Activated CD4-positive, CD25-positive, alpha-beta regulatory T cell treated with anti-CD3 and anti-CD28 coated beads, Interleukin-2, amount 50 U/mL, for 16 hours (primary cell): Measurements from ENCODE around the gene ATXN7L3.
A peak's percentile ranks its signal among the peaks of the same experiment; 100 is the strongest.

Experiments used
- DNase-seq: peaks from one replicate; pipeline ENCODE4 v3.0.0-alpha.2; 2020; ENCODE audit warnings: low read depth, low spot score

ATXN7L3 gene

DNA sequence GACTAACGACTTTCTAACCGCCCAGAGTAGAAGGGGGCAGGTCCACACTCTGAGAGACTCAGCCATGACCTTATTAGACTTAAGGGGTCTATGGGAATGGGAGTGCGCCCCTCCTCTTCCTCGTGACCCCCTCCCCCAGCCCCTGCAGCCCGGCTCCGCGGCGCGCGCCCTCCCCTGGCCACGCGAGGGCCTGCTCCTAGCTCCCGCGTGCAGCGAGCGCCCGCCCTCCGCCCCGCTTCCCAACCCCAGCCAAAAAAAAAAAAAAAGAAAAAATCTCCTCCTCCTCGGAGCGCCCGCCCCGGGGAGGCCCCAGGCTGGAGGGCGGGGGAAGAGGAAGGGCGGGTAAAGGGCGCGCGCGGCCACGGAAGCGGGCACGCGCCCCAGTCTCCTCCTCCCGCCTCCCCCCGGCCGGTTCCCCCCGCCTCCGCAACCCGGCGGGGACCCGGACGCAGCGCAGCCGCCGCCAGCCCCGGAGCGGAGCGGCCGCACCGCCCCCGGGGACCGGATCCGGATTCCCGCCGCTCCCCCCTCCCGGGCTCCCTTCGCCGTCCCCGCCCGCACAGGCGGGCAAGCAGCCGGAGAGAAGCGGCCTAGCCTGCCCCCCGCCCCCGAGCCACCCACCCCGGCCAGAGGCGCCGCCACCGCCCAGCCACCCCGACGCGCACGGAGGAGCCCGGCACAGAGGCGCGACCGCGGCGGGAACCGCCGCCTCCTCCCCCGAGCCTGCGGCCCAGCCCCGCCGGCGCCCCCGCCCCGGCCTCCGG, 18.8 kb upstream of the ATXN7L3 start:
- peak; percentile 73 for DNase-seq

DNA sequence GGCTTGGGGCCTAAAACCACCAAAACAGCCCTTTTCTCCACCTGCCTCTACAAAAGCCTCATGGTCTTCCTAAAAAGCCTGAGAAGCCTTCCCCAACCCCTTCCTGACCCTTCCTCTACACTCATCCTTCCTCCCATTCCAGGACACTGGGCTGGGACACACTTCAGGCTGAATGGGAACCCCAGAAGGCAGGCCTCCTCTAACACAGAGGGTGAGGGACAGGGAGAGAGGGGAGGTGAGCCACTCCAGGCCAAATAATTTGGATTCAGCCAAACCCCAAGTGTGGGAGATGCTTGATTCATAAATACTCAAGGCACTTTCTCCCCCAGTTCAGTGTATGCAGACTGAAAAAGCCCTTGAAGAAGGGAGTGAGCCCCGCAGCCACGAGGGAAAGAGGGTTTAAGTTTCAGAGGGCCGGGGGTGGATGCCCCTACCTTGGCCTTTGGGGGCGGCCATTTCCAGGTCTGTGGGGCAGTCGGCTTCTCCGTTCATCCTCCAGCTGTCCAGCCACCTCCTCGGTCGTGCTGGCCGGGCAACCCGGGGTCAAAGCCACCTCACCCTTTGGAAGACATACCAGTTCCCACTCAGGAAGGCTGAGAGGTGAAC, 18.2 kb upstream of the ATXN7L3 start:
- DNase-seq = no peak

DNA sequence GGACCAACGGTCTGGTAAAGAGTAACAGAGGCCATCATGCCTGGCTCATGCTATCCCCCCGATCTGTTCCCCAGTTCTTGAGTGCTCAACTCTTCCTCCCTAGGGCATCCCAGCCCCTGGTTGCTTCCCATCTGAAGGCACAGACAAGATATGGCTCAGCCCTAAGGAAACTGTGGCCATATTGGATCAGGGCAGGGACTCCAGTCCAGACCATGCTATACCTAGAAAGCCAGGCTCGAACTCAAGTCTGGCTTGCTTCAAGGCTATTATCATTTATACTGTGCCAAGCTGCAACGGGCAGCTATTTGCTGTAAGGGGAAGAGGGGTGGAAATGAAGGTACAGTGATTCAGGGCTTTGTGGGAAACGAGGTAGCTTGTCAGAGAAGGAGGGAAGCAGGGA, 17.0 kb upstream of the ATXN7L3 start:
- DNase-seq = no peak

DNA sequence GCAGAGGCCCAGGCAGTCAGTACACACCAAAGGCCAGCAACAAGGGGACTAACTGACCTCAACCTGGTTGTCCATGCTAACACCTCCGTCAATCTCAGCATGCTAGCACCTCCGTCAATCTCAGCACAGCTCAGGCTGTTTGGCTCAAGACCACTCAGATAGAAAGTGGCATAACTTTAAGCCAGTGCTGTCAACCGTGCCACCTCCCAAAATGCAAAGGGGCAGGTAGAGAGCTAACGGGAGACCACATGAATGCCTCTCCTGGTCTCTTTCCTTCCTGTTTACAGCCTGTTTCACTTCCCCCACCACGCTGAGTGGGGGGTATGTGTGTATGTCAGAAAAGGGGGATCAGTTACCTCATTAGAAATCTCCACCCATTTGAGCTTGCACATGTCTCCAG, 16.5 kb upstream of the ATXN7L3 start:
- no peak for DNase-seq

DNA sequence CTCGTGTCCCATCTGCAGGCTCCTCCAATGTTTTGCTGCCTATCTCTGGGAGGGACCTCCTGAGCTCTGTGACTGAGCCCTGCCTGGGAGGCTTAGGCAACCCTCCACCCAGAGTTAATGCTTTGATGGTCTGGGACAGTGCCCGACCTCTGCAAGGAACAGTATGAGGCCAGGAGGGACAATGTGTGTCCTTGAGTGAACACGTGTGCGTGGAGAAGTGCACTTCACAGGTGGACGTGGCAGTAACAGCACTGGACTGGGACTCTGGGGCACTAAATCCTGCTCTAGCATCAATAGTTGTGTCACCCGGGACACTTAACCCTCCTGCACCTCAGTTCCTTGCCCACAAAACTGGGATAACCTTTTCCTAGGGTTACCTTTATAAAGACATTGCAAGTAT, 15.2 kb upstream of the ATXN7L3 start:
- DNase-seq = no peak

DNA sequence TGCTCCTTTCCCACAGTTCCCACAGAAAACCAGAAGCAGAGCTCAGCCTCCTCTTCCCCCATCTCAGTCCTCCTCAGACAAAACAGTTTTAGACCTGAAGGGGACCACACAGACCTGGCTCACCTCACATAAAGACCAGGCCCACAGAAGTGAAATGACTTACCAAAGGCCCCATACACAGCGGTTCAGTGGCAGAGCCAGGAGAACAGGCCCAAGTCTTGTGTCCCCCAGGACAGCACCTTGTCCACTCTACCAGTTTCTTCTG, 14.5 kb upstream of the ATXN7L3 start:
- DNase-seq = no peak

DNA sequence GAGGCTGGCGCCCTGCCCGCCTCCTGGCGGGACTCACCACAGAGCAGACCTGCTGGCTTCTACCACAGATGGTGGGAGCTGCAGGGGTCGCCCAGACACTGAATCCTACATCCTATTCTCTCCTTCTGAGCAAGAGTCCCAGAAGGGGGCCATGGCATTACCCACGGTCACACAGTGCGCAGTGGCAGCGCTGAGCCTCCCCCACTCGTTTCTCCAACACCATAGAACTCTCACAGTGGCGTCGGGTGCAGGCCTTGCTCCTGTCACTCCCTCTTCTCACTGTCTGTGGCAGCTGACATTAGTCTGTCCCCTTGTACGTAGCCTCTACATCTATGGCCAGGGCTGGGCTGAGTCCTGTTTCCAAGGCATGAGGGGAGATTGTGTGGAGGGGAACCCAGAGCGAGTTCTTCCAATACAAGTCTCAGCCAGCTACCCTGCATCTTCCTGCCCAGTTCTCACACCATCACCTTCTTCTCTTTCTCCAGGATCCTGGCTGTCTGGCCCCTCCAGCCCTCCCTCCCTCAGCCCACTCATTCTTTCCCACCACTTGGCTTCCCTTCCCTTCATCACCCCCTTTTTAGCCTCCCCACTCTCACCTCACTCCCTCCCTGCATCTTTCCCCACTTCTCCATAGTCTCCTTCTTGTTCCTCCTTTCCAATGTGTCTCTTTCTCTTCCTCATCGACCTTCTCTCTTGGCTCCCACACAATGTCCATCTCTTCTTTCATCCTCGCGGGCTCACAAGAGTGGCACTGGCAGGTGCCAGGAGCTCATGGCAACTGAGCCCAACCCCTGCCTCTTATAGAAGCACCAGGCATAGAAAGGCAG, 13.9 kb upstream of the ATXN7L3 start:
- no peak for DNase-seq

DNA sequence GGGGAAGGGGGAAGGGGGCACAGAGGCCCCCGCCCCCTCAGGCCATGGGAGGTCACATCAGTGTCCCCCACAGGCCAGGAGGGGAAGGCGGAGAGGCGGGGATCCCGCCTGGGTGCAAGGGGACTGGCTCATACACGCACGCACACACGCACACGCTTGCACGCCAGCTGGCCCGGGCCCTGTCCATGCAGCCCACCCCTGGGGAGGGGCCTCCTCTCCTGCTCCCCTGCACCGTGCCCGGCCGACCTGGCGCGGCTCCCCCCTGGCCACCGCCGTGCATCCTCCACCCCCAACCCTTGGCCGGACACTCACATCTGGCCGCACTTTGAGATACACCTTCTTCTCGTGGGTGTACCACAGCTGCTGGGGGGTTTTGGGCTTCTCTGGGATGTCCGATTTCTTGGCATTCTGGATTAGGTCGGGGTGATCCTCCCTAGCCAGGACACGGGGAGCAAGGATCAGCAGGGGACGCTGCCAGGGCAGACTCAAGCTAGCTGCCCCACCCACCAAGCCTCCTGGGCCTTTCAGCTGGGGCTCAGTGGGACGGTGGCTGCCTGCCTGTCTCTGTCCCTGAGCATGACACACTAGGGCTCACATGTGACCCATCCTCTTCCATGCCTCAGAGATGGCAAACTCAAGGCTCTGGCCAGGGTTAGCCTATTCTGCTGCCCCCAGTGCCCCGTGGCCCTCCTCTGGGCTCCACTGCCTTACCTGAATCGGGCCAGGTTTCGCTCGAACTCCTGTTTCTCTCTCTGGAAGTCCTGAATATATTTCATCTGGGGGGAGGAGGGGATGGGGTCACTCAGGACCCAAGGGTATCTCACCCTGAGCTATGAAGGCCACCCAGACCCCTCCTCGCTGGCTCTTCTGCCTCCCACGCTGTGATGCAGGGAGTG, 13.1 kb upstream of the ATXN7L3 start:
- DNase-seq = no peak

DNA sequence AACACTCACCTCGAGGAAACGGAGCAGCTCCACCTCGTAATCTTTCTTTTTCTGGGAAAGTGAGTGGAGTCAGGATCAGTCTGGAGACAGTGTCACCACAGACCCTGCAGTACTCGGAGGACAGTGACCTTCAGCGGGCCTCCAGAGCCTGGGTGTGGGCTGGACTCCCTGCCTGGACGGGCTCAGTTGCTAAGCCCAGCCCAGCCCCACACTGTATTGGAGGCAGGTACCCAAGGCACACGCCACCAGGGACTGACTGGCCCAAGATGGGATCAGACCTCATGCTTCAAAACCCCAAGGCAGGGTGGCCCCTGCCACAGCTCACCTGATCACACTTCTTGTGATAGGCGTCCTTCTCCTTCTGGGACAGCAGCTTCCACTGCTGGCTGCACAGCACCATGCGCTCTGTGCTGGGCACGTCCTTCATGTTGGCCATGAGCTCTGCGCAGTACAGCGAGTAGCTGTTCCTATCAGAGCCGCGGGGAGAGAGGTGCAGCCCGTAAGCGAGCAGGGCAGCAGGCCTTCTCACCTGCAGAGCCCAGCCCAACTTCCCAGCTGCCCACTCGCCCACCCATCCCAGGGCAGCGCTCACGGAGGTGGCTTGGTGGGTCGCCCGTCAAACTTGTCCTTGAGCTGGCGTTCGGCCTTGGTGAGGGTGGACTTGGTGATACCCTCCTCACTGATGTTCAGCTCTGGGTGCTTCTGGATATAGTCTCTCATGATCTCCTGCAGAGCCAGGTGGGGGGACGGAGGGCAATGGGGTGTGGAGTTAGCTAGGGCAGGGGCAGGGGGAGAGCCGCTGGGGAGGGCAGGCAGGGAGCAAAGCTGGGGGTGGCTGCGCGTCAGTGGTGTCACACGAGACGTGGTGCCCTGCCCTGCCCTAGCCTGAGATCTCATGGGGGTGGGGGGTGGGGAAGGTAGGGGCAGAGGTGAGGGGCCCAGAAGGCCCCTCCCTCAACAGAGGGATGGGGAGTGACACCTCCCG, 11.9 kb upstream of the ATXN7L3 start:
- no peak for DNase-seq

DNA sequence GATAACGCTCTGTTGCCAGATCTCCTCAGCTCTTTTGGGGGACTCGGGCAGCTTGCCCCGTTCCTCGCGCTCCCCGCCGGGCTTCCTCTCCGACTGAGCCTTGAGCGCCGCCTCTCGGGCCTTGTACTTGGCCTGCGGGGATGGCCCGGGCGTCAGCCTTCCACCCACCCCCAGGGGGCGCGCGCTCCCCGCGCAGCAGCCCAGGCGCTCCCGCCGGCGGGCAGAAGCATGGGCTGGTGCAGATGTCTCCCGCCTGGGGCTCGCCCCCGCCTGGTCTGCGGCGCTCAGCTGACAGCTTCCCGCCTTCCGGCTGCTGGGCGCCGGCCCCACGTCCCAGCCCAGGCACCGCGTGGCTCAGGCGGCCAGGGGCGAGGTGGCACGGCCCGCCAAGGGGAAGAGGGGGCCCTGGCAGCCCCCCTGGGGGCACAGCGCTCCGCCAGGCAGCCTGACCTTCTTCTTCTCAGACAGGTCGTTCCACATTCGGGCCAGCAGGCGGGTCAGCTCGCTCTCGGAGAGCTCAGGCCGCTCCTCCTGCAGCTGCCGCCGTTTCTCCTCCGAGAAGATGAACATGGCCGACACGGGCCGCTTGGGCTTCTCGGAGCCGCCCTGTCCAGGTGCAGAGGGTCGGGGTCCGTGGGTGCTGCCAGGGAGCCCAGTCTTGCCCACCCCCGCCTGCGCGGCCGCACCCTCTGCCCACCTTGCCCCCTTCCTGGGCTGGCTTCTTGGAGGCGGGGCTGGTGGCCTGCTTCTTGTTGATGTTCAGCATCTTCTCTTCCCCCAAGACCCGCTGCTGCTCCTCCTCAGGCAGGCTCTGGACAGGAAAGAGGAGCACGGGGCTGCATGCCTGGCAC, 10.9 kb upstream of the ATXN7L3 start:
- peak; percentile 78 for DNase-seq

DNA sequence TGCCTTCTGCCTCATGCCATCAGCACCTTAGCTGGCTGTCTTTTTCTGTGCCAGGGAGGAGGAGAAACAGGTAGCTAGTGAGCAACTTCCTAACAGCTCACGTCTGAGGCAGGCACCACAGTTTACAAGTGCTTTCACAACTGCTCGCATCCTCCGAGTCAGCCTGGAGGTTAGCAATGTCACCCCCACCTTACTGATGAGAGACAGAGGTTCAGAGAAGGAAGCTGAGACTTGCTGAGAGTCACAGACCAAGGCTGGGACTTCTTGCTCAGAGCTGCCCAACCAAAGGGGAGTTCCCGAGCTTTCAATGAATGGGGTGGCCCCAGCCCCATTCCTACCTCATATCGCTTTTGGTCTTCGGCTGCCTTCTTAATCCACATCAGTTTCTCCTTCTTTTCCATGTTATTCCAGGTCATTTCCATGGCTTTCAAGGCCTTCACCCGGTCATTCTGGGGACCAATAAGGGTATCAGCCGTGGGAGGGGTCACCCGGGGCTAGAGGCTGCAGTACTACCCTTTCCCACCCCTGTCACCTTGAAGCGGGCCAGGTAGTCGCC, 10.2 kb upstream of the ATXN7L3 start:
- no peak for DNase-seq

DNA sequence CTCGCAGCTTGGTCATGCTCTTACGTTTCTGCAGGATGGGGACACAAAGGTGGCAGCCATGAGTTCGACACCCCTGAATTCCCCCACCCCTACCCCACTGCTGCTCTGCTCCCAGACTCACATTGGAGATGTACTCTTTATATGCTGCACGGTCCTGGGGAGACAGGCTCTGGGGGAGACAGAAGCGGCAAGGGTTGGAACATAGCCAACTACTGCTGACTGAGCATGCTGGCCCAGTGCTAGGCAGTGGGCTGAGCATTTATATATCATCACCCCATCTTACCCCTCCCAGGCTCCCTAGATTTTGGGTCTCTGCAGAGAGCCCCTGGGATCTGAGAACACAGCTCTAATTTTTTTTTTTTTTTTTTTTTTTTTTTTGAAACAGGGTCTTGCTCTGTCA, 8.1 kb upstream of the ATXN7L3 start:
- no peak for DNase-seq

DNA sequence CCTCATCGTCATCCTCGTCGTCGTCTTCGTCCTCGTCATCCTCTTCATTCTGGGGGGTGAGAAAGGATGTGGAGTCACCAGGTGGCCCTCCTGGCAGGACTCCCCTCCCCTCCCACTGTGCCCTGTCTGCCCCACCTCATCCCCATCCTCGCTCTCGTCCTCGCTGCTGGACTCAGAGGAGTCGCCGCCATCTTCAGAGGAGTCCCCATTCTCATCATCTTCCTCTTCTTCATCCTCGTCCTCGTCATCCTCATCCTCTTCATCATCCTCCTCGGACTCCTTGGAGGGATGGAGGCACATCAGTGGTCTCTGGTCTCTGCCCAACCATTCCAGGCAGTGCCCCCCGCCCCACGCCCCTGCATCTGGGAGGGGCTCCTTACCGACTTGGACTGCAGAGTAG, 7.6 kb upstream of the ATXN7L3 start:
- no peak for DNase-seq

DNA sequence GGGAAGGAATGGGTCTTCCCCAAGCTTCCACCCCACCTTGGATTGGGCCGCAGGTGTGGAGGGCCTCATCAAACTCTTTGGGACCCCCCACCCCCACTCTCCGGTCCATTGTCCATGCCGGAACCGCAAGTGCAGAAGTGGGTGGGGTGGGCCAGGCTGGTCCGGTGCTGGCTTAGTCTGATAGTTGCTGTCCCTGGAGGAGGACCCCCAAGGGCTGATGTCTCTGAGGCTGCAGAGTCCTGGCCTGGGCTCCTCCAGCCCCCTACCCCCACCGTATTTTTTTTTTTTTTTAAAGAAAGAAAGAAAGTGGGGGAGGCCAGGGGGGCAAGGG, 7.1 kb upstream of the ATXN7L3 start:
- no peak for DNase-seq

DNA sequence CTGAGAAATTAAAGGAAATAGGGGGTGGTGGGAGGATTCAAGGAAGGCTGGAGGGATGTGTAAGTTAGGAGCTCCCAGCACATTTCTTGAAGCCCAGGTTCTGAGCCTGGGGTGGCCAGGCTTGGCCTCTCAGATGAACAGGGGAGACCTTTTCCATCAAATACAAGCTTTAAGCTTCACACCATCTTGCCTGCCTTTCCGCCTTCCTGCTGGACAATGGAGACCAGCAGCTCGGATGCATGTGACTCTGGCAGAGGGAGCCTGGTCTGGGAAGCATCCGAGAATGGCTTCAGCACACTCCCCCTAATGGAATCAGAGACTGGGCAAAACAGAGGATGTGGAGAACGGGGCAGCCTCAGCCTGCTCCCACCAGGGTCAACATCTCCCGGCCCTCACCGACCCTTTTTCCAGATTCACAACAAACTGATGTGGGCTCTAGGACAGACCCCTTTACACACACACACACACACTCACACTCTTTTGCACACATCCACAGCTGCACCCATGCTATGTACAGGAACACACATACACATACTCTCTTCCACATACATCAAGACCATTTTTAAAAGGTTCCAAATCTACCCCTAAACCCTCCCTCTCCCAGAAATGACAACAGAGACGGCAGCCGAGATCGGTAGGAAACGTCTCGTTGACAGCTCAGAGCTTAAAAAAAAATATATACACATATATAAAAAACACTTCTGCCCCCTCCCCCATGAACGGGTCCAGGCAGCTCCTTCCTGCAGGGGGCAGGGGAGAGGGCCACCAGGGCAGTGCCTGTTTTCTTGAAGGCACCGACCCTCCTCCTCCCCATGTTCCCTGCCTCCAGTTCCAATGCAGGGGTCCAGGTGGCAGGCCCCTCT, 6.5 kb upstream of the ATXN7L3 start:
- DNase-seq = no peak

DNA sequence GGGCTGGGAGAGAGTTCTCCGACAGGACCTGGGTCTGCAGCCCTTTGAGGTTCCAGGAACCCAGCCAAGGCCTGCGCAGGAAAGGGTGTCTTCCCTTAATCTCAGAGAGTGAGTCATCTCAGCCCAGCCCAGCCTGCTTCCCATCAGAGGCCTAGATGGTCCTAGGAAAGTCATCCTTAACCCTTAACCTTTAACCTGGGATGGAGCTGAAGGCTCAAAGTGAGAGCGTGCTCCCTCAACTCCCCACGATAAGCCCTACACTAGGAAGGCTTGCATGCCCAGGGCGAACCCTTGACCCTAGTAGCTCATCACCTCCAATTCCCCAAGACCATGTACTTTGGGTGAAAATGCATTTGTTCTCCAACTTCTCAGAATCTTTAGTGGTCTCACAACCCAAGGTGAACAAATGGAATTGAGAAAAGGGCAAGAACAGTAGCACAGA, 4.8 kb upstream of the ATXN7L3 start:
- no peak for DNase-seq

DNA sequence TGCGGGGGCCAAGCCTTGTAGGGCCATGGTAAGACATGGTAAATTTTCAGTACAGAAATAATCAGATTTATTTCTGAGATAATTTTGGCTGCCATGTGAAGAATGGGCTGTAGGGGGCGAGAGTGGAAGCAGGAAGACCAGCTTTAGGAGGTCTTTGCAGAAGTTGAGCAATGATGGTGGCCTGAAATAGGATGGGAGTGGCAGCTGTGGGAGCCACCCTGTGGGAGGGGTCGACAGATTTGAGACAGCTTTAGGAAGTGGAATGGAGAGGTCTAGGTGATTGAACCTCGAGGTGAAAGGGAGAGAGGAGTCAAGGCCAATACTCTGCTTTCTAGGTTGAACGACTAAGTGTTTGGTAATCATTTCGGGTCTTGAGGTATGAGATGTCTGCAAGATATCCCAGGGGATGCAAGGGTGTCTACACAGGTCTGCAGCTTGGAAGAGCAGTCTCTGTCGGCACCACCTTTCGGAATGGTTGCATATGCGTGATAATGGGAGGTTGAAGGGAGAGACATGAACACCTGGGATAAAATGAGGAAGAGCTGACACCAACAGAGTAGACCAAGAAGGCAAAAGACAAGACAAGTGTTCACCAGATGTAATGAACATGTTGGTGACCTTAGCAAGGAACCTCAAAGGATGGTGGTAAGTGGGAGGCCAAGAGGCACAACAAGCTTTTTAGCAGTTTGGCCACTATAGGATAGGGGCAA, 4.2 kb upstream of the ATXN7L3 start:
- no peak for DNase-seq

DNA sequence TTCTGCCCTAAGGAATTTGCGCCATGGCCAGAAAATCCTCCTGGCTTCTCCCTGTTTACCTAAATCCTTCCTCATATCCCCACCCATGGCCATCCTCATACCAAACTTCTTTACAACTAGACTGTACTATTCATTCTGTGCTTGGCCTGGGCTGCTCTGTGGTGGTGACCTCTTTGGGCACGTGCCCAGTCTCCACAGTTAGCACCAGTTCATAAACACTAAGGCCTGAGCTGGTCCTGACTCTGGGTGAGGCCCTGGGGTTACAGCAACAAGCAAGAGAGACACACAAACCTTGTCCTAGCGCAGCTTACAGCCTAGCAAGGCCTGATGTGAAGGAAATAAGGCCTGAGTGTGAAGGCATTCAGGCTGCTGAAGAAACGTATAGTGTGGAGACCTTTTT, 3.1 kb upstream of the ATXN7L3 start:
- no peak for DNase-seq
